Heart right ventricle (tissue), 16 donors: ENCODE data around the gene SRGAP3. TPM values are rescaled to one million over a fixed set of nuclear protein-coding genes. Genes with fewer than 3 reads are reported as not detected.

Experiments used
- ATAC-seq, 8 donors: fragments of 200-7000 bp; cut with Tn5 transposase; one replicate each; pipeline ENCODE4 v1.9.1; 2020; ENCODE audit warnings: mild to moderate bottlenecking in 8 of 8, moderate library complexity in 8 of 8, moderate number of reproducible peaks in 1 of 8
- DNase-seq, 2 donors: peaks; one replicate each; pipeline ENCODE4 v3.0.0-alpha.2; 2020
- H3K27ac ChIP-seq, 10 donors: fragments of 200-600 bp; sonication (generic) in 2 of 10; one replicate each; pipeline versions ENCODE4 v1.5.0 to v1.8.0; 2020 to 2022; ENCODE audit warnings: mild to moderate bottlenecking in 3 of 10
- H3K27me3 ChIP-seq, 7 donors: fragments of 200-600 bp; one replicate each; pipeline ENCODE4 v1.8.0; 2021 to 2022; ENCODE audit warnings: mild to moderate bottlenecking in 2 of 7
- H3K36me3 ChIP-seq, 9 donors: fragments of 200-600 bp; sonication (generic) in 1 of 9; one replicate each; pipeline versions ENCODE4 v1.5.0 to v1.8.0; 2020 to 2022; ENCODE audit warnings: mild to moderate bottlenecking in 2 of 9
- H3K4me1 ChIP-seq, 9 donors: fragments of 200-600 bp; sonication (generic) in 1 of 9; one replicate each; pipeline versions ENCODE4 v1.5.0 to v1.8.0; 2020 to 2022; ENCODE audit warnings: mild to moderate bottlenecking in 4 of 9
- H3K4me3 ChIP-seq, 10 donors: fragments of 200-600 bp; sonication (generic) in 2 of 10; one replicate each; pipeline versions ENCODE4 v1.5.0 to v1.8.0; 2020 to 2022; ENCODE audit warnings: mild to moderate bottlenecking in 7 of 10, moderate library complexity in 2 of 10
- H3K9me3 ChIP-seq, 11 donors: fragments of 200-600 bp in 10 of 11; sonication (generic) in 2 of 11; one replicate each; pipeline versions ENCODE4 v1.5.0 to v1.8.0; 2013 to 2022; ENCODE audit warnings: mild to moderate bottlenecking in 2 of 11, control low read depth in 1 of 11, moderate library complexity in 1 of 11
- CTCF ChIP-seq, 9 donors: fragments of 200-600 bp; sonication (generic) in 2 of 9; IDR thresholded peaks; one replicate each; pipeline versions ENCODE4 v1.5.0 to v1.8.0; 2021 to 2022; ENCODE audit warnings: antibody characterized with exemption in 9 of 9, mild to moderate bottlenecking in 5 of 9, moderate library complexity in 1 of 9
- WGBS, 2 donors: extraction: QIAGEN DNeasy Blood & Tissue Kit; methylation state at CpG; one replicate each; pipeline ENCODE4 v1.1.7; 2013; ENCODE audit warnings: inconsistent platforms in 1 of 2; 5-methylcytosine and 5-hydroxymethylcytosine counted together
- intact Hi-C, 10 donors: fragments of 100-400 bp; cut with DNase I; formaldehyde crosslinking; loops; one replicate each; pipeline versions ENCODE4 v1.11.1 to v1.14.2; 2022
- polyA plus RNA-seq, 2 donors: library from polyadenylated mRNA; stranded (reverse); fragments of 200-250 nt; gene quantifications; one replicate each; pipeline ENCODE4 v1.2.3, GENCODE V29; 2013
- total RNA-seq, 10 donors: library from RNA; stranded (reverse); fragmentation: NEBNext Ultra II Directional in 3 of 10; extraction: Animal tissue kit (Norgen Biotek cat#: 25700) in 3 of 10; gene quantifications; one replicate each; pipeline versions ENCODE4 v1.2.1 to v1.2.4, GENCODE V29; 2021 to 2023
- donor health status: Arrhythmogenic right ventricular cardiomyopathy.
- donor health status: ischemic (EF 13 %, LVEDD 7.1; RV severe dilation, severe dysfunction).
- donor health status: healthy with polysubstance abuse.
- donor health status: DM: no; HTN: yes; CAD: no.
- donor health status: DM: no; HTN: no; CAD: no.
- donor health status: ischemic (EF 25% LVEDD 6.9; RV normal size, moderate dysfunction).
- donor health status: ischemic (EF 25% LVEDD 5.7; RV mildly dilated, moderate dysfunction).
- donor health status: healthy.
- donor health status: DM: yes; HTN: yes; CAD: no.
- donor health status: Ischemic cardiomyopathy.
- donor health status: ischemic (EF 35%, LVEDD 5.7; RV mildly dilated, moderate dysfunction).
- donor health status: nonischemic (EF 11% LVEDD 7.7; RV severe dilation, severe dysfunction).
- donor health status: DM: yes; HTN: yes; CAD: no.
- donor health status: PGD.
- donor health status: ischemic (EF 29% LVEDD 5.4; RV normal size, mild dysfunction).
- donor health status: nonischemic (EF 23%, LVEDD 6.1; RV moderate dilation, normal function).

SRGAP3 gene
- total and polyA plus RNA-seq, 12 donors = 0.67 to 16.1 (median 10.6) TPM

GRCh38 chr3:8986741-8987140 lies 262.7 kb downstream of the SRGAP3 start:
- no peak for ATAC-seq
- peaks cover 0 to 27% (median 8%) of the 10 kb centered on the region in 9 donors for H3K4me1 ChIP-seq
- WGBS, 2 donors = 88 to 94% methylated on average over 6 of the region's 6 CpGs
- no peaks in the 10 kb centered on the region for H3K27me3 ChIP-seq
- intact Hi-C loops = loop anchor here in 8 of 10 donors (5.0 kb wide), 4 partner anchors 81 to 316 kb away; no protein-coding TSS in a partner anchor
- peaks cover 0 to 7% (median 0%) of the 10 kb centered on the region in 9 donors for H3K36me3 ChIP-seq
- no peaks in the 10 kb centered on the region for H3K9me3 ChIP-seq
- H3K4me3 ChIP-seq = no peak overlapping the region
- no peak overlapping the region for H3K27ac ChIP-seq
- TF ChIP-seq CTCF (IDR thresholded peaks at IDR 0.05) = no peak
- no peak for DNase-seq

DNA sequence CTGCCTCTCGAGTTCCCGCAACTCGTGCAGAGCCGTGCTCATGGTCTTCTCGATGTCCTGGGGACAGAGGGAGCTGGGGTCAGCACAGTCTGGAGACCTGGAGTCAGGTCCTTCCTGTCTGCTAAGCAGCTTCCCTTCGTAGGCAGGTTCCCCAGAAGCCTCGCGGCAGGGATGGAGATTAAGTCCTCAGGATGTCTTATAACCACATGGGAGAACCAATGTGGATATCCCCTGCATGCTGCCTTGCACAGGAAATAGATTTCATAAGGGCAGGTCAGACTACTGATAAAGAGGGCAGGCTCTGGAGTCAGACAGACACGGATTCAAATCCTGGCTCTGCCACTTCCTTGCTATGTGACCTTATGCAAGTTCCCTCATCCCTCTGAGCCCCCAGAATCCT lies 263.6 kb downstream of the SRGAP3 start:
- no peak for TF ChIP-seq CTCF (IDR thresholded peaks at IDR 0.05)
- no peak overlapping the region for H3K4me3 ChIP-seq
- peaks cover 0 to 31% (median 8%) of the 10 kb centered on the region in 9 donors for H3K4me1 ChIP-seq
- H3K36me3 ChIP-seq = peaks cover 0 to 5% (median 0%) of the 10 kb centered on the region in 9 donors
- no peaks in the 10 kb centered on the region for H3K27me3 ChIP-seq
- ATAC-seq (no peak), DNase-seq (no peak)
- H3K27ac ChIP-seq = no peak overlapping the region
- WGBS, 2 donors = 76 to 79% methylated on average over 9 of the region's 9 CpGs
- intact Hi-C loops = loop anchor here in 8 of 10 donors (5.0 kb wide), 4 partner anchors 81 to 316 kb away; no protein-coding TSS in a partner anchor
- no peaks in the 10 kb centered on the region for H3K9me3 ChIP-seq

DNA sequence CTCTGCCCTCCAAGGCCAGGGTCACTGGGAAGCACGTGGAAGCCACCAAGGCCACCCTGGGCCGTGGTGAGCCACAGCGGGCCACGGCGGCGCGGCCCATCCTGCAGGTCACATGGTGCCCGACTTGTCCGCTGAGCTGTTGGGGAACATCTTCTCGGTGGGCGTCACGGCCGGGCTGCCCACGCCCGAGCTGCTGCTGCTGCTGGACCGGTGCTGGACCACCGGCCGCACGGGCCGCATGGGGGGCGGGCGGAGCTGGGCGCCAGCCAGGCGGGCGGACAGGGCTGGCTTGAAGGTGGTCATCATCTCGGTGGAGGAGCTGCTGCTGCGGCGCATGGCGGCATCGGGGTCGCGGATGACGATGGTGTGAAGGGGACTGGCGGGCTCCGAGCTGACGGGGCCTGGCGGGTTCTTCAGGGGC lies 264.0 kb downstream of the SRGAP3 start:
- no peak for TF ChIP-seq CTCF (IDR thresholded peaks at IDR 0.05)
- H3K4me3 ChIP-seq = no peak overlapping the region
- H3K9me3 ChIP-seq = no peaks in the 10 kb centered on the region
- DNase-seq (no peak), ATAC-seq (no peak)
- WGBS, 2 donors = 98% methylated on average over 31 to 37 of the region's 37 CpGs
- peaks cover 0 to 32% (median 8%) of the 10 kb centered on the region in 9 donors for H3K4me1 ChIP-seq
- H3K27me3 ChIP-seq = no peaks in the 10 kb centered on the region
- no peak overlapping the region for H3K27ac ChIP-seq
- intact Hi-C loops = loop anchor here in 8 of 10 donors (5.0 kb wide), 4 partner anchors 82 to 317 kb away; no protein-coding TSS in a partner anchor
- H3K36me3 ChIP-seq = peaks cover 0 to 5% (median 0%) of the 10 kb centered on the region in 9 donors

- no peaks in the 10 kb centered on the region for H3K27me3 ChIP-seq
- no peak overlapping the region for H3K27ac ChIP-seq
- no peak overlapping the region for H3K4me3 ChIP-seq
- DNase-seq (no peak), ATAC-seq (no peak)
- H3K36me3 ChIP-seq = peaks cover 0 to 5% (median 0%) of the 10 kb centered on the region in 9 donors
- H3K9me3 ChIP-seq = peaks cover 0 to 2% (median 0%) of the 10 kb centered on the region in 11 donors
- intact Hi-C loops = no loop called here
- 86 to 89% methylated on average over 7 of the region's 7 CpGs for WGBS, 2 donors
- no peak for TF ChIP-seq CTCF (IDR thresholded peaks at IDR 0.05)
- peaks cover 0 to 32% (median 8%) of the 10 kb centered on the region in 9 donors for H3K4me1 ChIP-seq
Observed at GRCh38 chr3:8984526-8984925, 264.9 kb downstream of the SRGAP3 start.
